ENCODE data around the gene ITSN1. TPM values are rescaled to one million over a fixed set of nuclear protein-coding genes. Genes with fewer than 3 reads are reported as not detected.

ITSN1 gene
- total RNA-seq, 3 donors from 2014 or later (not counting 1 experiment from before 2014, with no cell fraction given), result 1.5 to 5.1 (median 2.7) TPM

- Mint-ChIP-seq H3K4me3 (peak within 1 kb of the TSS; percentile 100), H3K27me3 (ENCODE audit: low read depth in 2 of 2) (no peaks in the 10 kb centered on the region), H3K9me3 (no peaks in the 10 kb centered on the region), H3K36me3 (peaks cover 10% of the 10 kb centered on the region), H3K4me1 (peaks cover 33 to 40% of the 10 kb centered on the region in 2 donors), H3K27ac (peak within 1 kb of the TSS; percentile 98 to 99)
- Histone ChIP-seq H3K36me3 (ENCODE audit: control insufficient read depth, insufficient read depth, low read length) (peaks cover 24% of the 10 kb centered on the region), H3K27me3 (ENCODE audit: control insufficient read depth, insufficient read depth, low read length) (no peaks in the 10 kb centered on the region), H3K4me3 (ENCODE audit: low read length) (peak within 1 kb of the TSS; percentile 86), H3K27ac (ENCODE audit: low read length) (peak within 1 kb of the TSS; percentile 76), H3K9me3 (ENCODE audit: control insufficient read depth, insufficient read depth, low read length) (no peaks in the 10 kb centered on the region), H3K4me1 (ENCODE audit: control insufficient read depth, insufficient read depth, low read length) (peaks cover 13% of the 10 kb centered on the region)
- DNase-seq (peak; percentile 92 to 98), ATAC-seq (peak; percentile 99 to 100 (median 99))
- TF ChIP-seq CTCF (IDR thresholded peaks at IDR 0.05), result no peak
- under 1% methylated on average over 45 of the region's 45 CpGs for WGBS (ENCODE audit: insufficient coverage)
- intact Hi-C loops (cut with micrococcal nuclease), result loop anchor here (1.0 to 5.0 kb wide), 2 partner anchors 33 to 702 kb away; partner anchors contain the start of gene RCAN1
Observed at GRCh38 chr21:33915368-33916199, 273.3 kb downstream of the ITSN1 start, which contains the start of gene ATP5PO. TSS of gene ATP5PO (minus strand) at chr21:33915804. CDS start at chr21:33915763, 41 bp downstream.

DNA sequence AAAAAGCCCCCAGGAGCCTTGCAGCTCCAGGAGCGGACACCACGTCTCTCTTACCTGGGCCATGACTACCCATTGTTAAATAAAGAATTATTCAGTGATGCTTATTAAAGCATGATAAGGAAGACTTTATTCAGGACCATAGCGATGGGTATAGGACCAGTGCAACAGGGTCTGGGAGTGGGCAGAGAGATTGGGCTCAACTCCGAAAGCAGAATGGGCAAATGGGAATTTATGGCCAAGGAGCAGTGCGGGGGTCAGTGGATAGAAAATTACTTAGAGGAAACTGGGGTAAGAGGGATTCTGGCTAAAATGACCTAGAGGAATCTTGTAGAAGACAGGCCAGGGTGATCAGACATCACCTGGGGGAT, 273.9 kb downstream of the ITSN1 start:
- Histone ChIP-seq H3K27ac (ENCODE audit: low read length) (peak overlapping the region; percentile 21), H3K9me3 (ENCODE audit: control insufficient read depth, insufficient read depth, low read length) (no peaks in the 10 kb centered on the region), H3K36me3 (ENCODE audit: control insufficient read depth, insufficient read depth, low read length) (peaks cover 18% of the 10 kb centered on the region), H3K4me1 (ENCODE audit: control insufficient read depth, insufficient read depth, low read length) (peaks cover 13% of the 10 kb centered on the region), H3K27me3 (ENCODE audit: control insufficient read depth, insufficient read depth, low read length) (no peaks in the 10 kb centered on the region), H3K4me3 (ENCODE audit: low read length) (peak overlapping the region; percentile 86)
- intact Hi-C loops (cut with micrococcal nuclease), result loop anchor here (5.0 kb wide), 1 partner anchor 701 kb away; the partner anchor contains the start of gene RCAN1
- Mint-ChIP-seq H3K36me3 (peaks cover 4% of the 10 kb centered on the region), H3K27ac (peak overlapping the region; percentile 98 to 99), H3K9me3 (no peaks in the 10 kb centered on the region), H3K4me3 (peak overlapping the region; percentile 100), H3K27me3 (ENCODE audit: low read depth in 2 of 2) (no peaks in the 10 kb centered on the region), H3K4me1 (peaks cover 32 to 37% of the 10 kb centered on the region in 2 donors)
- TF ChIP-seq CTCF (IDR thresholded peaks at IDR 0.05), result no peak
- 65% methylated on average over 5 of the region's 5 CpGs for WGBS (ENCODE audit: insufficient coverage)
- ATAC-seq, result no peak
- DNase-seq, result no peak

DNA sequence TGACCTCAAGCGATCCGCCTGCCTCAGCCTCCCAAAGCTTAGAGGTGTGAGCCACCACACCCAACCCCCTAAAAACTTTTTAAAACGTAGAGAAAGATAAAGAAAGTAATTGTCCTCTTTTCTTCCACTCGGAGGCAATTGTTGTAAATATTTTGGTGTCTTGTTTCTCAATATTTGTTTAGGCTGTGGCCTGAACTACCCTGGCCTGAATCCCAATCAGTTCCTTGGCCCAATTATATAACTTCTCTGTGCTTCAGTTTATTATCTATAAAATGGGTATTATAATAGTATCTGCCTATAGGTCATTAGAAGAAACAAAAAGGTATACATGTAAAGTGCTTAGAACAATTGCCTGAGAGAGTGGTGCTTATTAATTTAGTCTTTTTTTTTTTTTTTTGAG, 275.1 kb downstream of the ITSN1 start:
- Mint-ChIP-seq H3K9me3 (no peaks in the 10 kb centered on the region), H3K4me3 (no peak overlapping the region), H3K36me3 (no peaks in the 10 kb centered on the region), H3K4me1 (peaks cover 32 to 34% of the 10 kb centered on the region in 2 donors), H3K27ac (no peak overlapping the region), H3K27me3 (ENCODE audit: low read depth in 2 of 2) (no peaks in the 10 kb centered on the region)
- ATAC-seq, result no peak
- H3K4me3 ChIP-seq (ENCODE audit: low read length), result no peak overlapping the region
- H3K27ac ChIP-seq (ENCODE audit: low read length), result no peak overlapping the region
- H3K27me3 ChIP-seq (ENCODE audit: control insufficient read depth, insufficient read depth, low read length), result no peaks in the 10 kb centered on the region
- intact Hi-C loops (cut with micrococcal nuclease), result loop anchor here (5.0 kb wide), 1 partner anchor 700 kb away; the partner anchor contains the start of gene RCAN1
- DNase-seq, result no peak
- peaks cover 13% of the 10 kb centered on the region for H3K4me1 ChIP-seq (ENCODE audit: control insufficient read depth, insufficient read depth, low read length)
- no peaks in the 10 kb centered on the region for H3K9me3 ChIP-seq (ENCODE audit: control insufficient read depth, insufficient read depth, low read length)
- H3K36me3 ChIP-seq (ENCODE audit: control insufficient read depth, insufficient read depth, low read length), result peaks cover 11% of the 10 kb centered on the region
- TF ChIP-seq CTCF (IDR thresholded peaks at IDR 0.05), result no peak
- no CpG with 5 or more reads among the region's 4 CpGs for WGBS (ENCODE audit: insufficient coverage)
